Lower leg skin (tissue), 3 donors: ENCODE results near the gene TSN.

Experiments used
- POLR2A ChIP-seq, 2 donors: fragments of 450-650 bp; IDR thresholded peaks; one replicate each; pipeline ENCODE4 v1.6.1; 2016 to 2017; ENCODE audit warnings: antibody characterized with exemption in 2 of 2, mild to moderate bottlenecking in 1 of 2, moderate library complexity in 1 of 2
- TF ChIP-seq, protein P1 (sequence below), 3 donors: fragments of 450-650 bp; IDR thresholded peaks; one replicate each; pipeline ENCODE4 v1.5.1; 2016; ENCODE audit warnings: antibody characterized with exemption in 3 of 3, mild to moderate bottlenecking in 3 of 3, moderate library complexity in 2 of 3

DNA sequence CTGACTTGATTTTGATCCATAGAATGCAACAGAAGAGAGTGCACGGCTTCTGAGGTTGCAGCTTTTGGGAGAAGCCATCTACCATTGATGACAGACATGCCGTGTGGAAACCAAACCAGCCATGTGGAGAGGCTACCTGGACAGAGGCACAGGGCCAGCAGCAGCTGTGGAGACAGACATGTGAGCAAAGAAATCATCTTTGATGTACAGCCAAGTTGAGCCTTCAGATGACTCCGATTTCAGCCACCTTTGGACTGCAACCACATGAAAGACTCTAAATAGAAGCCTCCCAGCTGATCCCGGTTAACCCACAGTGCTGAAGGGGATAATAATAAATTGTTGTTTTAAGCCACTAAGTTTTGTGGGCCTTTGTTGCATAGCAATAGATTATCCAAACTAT lies 54.2 kb downstream of the TSN start:
- TF ChIP-seq, protein P1, sequence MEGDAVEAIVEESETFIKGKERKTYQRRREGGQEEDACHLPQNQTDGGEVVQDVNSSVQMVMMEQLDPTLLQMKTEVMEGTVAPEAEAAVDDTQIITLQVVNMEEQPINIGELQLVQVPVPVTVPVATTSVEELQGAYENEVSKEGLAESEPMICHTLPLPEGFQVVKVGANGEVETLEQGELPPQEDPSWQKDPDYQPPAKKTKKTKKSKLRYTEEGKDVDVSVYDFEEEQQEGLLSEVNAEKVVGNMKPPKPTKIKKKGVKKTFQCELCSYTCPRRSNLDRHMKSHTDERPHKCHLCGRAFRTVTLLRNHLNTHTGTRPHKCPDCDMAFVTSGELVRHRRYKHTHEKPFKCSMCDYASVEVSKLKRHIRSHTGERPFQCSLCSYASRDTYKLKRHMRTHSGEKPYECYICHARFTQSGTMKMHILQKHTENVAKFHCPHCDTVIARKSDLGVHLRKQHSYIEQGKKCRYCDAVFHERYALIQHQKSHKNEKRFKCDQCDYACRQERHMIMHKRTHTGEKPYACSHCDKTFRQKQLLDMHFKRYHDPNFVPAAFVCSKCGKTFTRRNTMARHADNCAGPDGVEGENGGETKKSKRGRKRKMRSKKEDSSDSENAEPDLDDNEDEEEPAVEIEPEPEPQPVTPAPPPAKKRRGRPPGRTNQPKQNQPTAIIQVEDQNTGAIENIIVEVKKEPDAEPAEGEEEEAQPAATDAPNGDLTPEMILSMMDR (IDR thresholded peaks at IDR 0.05) = no peak
- TF ChIP-seq POLR2A (IDR thresholded peaks at IDR 0.05) = no peak
